ENCODE measurements around the gene CORO7. TPM values are rescaled to one million over a fixed set of nuclear protein-coding genes. Genes with fewer than 3 reads are reported as not detected.

The CORO7 gene
- polyA plus RNA-seq, 2 of the 4 experiments (the other 2 are of a cell fraction): 6.0 to 11.9 TPM

GRCh38 chr16:4358831-4359561 is 57.4 kb downstream of the CORO7 start:
- Histone ChIP-seq H3K4me1 (peaks cover 13% of the 10 kb centered on the region; the same call in 2 of the 3 replicates), H3K9me3 (no peaks in the 10 kb centered on the region), H3K27ac (no peak overlapping the region), H3K4me2 (no peak overlapping the region), H3K4me3 (no peak overlapping the region)
- peak; percentile 46 to 81; a peak in 5 of 6 replicates for ATAC-seq
- no peak for FAIRE-seq
- peak; percentile 58 to 69 for DNase-seq (ENCODE audit: low read depth in 1 of 2, low spot score in 1 of 2)
- CTCF ChIA-PET: interaction anchor here (0.6 to 14.1 kb wide), 21 partner anchors 9 to 1268 kb away, joined by 3 to 833 read pairs (median 5); partner anchors contain the start of gene VASN
- TF ChIP-seq JUN (IDR thresholded peaks at IDR 0.05) (no peak), HMGXB4 (CRISPR knock-in tag; IDR thresholded peaks at IDR 0.05; ENCODE audit: borderline replicate concordance) (no peak), JUNB (IDR thresholded peaks at IDR 0.05) (no peak), HOXB5 (CRISPR knock-in tag; IDR thresholded peaks at IDR 0.05) (no peak), ATOH8 (CRISPR knock-in tag; IDR thresholded peaks at IDR 0.05; ENCODE audit: low read depth) (no peak), TP53 (CRISPR knock-in tag; IDR thresholded peaks at IDR 0.05) (no peak), MAX (IDR thresholded peaks at IDR 0.05) (no peak), RAD21 (conservative IDR thresholded peaks at IDR 0.05 in 1 of 2, IDR thresholded peaks at IDR 0.05 in 1 of 2) (peak; percentile 92 to 94), RFX5 (IDR thresholded peaks at IDR 0.05) (no peak), HOXA7 (CRISPR knock-in tag; IDR thresholded peaks at IDR 0.05) (no peak), ESRRA (IDR thresholded peaks at IDR 0.05; ENCODE audit: borderline replicate concordance, low read length) (no peak), ZC3H11A (IDR thresholded peaks at IDR 0.05) (no peak), FOXS1 (CRISPR knock-in tag; IDR thresholded peaks at IDR 0.05) (no peak), CTCF (IDR thresholded peaks at IDR 0.05) (peak; percentile 85), BCL3 (IDR thresholded peaks at IDR 0.05) (no peak), NR3C1 (IDR thresholded peaks at IDR 0.05) (no peak), FOSL2 (IDR thresholded peaks at IDR 0.05) (no peak), FOSL2 (CRISPR knock-in tag; IDR thresholded peaks at IDR 0.05) (no peak), KDM1A (IDR thresholded peaks at IDR 0.05; ENCODE audit: low read depth) (no peak), SMC3 (IDR thresholded peaks at IDR 0.05) (peak; percentile 99), GATA3 (IDR thresholded peaks at IDR 0.05; ENCODE audit: borderline replicate concordance) (no peak), POLR2AphosphoS2 (conservative IDR thresholded peaks at IDR 0.05; ENCODE audit: low read length) (no peak), HDAC2 (IDR thresholded peaks at IDR 0.05) (no peak)
- 20% methylated on average over 16 of the region's 19 CpGs for WGBS (ENCODE audit: missing lambda C conversion rate)
- POLR2A ChIA-PET: interaction anchor here (1.0 kb wide), 1 partner anchor 12 kb away, joined by 3 read pairs; no protein-coding TSS in a partner anchor

Data from A549 (cell line).